DLD1 (cell line): ENCODE measurements around the gene MTMR12.

ENCODE experiments used
- in situ Hi-C: cut with HindIII; loops from 2 replicates; pipeline ENCODE4 v1.10.0; 2017; ENCODE audit warnings: low sequenced_read_pairs

MTMR12 gene, protein sequence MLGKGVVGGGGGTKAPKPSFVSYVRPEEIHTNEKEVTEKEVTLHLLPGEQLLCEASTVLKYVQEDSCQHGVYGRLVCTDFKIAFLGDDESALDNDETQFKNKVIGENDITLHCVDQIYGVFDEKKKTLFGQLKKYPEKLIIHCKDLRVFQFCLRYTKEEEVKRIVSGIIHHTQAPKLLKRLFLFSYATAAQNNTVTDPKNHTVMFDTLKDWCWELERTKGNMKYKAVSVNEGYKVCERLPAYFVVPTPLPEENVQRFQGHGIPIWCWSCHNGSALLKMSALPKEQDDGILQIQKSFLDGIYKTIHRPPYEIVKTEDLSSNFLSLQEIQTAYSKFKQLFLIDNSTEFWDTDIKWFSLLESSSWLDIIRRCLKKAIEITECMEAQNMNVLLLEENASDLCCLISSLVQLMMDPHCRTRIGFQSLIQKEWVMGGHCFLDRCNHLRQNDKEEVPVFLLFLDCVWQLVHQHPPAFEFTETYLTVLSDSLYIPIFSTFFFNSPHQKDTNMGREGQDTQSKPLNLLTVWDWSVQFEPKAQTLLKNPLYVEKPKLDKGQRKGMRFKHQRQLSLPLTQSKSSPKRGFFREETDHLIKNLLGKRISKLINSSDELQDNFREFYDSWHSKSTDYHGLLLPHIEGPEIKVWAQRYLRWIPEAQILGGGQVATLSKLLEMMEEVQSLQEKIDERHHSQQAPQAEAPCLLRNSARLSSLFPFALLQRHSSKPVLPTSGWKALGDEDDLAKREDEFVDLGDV

DNA sequence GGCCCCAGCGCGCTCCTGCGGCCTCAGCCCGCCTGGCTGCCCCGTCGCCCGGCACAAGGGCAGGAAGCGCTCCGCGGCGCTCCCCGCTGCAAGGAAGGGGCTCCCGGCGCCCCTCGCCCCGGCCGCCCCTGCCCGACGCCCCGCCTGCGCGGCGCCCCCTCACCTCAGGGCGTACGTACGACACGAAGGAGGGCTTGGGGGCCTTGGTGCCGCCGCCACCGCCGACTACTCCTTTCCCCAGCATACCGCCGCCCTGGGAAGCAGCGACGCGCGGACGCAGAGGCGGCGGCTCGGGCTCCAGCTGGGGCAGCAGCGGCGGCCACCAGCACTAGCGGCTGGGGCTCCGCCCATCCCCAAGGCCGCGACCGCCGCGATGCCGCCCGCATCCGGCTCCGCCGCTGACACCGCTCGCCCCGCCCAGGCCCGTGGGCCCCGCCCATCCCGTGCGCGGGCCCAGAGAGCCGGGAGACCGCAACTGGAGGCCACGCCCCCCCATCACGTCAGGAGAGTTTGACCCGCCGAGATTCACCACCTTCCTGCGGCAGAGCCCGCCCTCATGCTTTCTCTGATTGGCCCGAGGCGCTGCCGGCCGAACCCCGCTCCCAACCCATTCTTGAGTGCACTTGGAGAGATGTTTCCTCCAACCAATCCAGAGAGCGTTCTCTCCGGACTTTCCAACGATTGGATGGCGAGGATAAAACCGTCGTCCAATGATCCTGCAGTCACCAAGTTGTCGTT is at the start of gene MTMR12:
Gene MTMR12 (minus strand): TSS at position 345 of the 738 bp plus-strand sequence. CDS start 101 bp downstream, at position 244.
- in situ Hi-C loops, result no loop called here

DNA sequence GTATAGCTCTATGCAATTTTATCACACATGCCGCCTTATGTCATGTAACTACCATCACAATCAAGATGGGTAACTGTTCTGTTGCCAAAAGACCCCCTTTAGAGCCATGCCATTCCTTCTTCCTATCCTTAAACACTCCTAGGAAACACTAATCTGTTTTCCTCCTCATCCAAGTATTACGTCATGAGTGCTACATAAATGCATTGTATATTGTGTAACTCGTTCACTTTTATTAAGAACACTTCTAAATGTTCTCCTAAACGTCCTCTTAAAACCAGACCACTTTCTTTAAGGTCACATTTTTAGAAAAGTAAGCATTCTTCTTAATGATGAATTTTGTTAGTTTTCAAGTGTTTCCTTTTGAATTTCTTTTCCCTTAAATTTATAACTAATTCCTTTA is 49.8 kb upstream of the MTMR12 start:
- in situ Hi-C loops, result no loop called here

DNA sequence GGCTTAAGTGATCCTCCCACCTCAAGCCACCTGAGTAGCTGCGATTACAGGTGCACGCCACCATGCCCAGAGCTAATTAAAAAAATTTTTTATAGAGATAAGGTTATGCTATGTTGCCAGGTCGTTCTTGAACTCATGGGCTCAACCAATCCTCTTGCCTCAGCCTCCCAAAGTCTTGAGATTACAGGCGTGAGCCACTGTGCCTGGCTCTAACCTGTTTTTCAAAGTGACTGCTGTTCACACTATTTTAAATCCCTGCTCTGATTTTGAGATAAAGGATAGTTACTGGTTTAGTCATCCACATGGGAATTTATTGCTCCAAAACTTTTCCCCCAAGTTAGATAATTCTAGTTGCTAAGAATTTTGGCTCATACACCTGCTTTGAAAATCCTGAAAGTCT is 48.2 kb upstream of the MTMR12 start:
- in situ Hi-C loops, result no loop called here

DNA sequence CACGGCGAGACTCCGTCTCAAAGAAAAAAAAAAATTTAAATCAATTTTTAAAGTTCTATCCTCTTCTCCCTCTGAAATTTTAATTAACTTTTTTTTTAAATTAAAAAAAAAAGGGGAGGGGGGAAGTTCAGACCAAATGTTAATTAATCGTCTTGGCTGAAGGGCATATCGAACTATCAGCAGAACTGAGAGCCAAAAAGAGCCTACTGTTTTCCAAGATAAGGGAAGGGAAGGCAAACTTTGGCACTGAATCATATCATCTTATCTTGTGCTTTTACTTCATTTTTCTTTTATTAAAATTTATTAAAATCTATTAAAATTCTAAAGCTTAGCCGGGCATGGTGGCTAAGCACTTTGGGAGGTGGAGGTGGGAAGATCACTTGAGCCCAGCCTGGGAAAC is 45.9 kb upstream of the MTMR12 start:
- in situ Hi-C loops, result no loop called here

DNA sequence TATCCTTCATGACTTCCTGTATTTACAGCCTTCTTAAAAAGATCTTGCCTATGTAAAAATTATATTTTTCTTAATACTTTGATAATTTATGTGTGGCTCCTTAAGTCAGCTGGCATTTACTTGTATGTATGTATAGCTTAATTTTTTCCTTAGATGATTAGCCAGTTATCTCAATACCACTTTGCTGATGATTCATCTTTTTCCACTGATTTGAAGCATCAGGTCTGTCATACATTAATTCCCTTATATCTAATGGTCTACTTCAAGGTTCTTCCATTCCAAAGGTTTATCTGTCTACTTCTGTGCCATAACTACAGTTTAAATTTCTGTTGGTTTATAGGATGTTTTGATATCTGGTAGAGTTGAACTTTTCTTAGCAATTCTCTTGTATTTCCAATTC is 44.9 kb upstream of the MTMR12 start:
- in situ Hi-C loops, result no loop called here

DNA sequence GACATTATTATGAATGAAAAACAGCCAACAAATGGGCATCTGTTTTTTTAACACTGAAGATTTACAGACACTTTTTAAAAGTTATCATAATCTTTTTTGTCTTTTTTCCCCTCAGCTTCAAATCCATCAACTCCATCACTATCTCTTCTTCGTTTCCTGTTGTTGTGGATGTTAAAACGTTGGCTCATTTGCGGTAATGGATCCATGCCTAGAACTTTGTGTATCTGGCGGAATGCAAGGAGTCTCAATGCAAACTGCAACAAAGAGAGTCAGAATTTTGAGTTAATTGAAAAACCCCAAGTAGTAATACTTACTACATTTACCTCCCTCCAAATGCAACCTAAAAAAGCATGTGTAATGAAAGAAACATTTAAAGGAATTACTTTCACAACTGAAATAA is 42.9 kb upstream of the MTMR12 start:
- in situ Hi-C loops, result no loop called here

DNA sequence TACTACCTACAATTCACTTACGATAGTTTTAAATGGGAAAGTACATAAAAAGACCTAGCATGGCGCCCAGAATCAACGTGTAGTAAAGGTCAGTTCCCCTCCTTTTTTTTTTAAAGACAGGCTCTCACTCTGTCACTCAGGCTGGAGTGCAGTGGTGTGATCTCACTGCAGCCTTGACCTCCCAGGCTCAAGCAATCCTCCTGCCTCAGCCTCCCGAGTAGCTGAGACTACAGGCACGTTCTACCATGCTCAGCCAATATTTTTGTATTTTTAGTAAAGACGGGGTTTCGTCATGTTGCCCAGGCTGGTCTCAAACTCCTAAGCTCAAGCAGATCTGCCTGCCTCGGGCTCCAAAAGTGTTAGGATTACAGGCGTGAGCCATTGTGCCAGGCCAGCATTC is 40.7 kb upstream of the MTMR12 start:
- in situ Hi-C loops, result no loop called here

DNA sequence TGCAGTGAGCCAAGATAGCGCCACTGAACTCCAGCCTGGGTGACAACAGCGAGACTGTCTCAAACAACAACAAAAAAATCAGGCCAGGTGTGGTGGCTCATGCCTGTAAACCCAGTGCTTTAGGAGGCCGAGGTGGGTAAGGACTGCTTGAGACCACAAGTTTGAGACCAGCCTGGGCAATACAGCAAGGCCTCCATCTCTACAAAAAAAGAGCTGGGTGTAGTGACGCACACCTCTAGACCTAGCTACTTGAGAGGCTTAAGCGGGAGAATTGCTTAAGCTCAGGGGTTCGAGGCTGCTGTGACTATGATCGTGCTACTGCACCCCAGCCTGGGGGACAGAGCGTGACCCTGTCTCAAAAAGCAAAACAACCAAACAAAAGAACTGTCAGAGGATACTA is 39.9 kb upstream of the MTMR12 start:
- in situ Hi-C loops, result no loop called here

DNA sequence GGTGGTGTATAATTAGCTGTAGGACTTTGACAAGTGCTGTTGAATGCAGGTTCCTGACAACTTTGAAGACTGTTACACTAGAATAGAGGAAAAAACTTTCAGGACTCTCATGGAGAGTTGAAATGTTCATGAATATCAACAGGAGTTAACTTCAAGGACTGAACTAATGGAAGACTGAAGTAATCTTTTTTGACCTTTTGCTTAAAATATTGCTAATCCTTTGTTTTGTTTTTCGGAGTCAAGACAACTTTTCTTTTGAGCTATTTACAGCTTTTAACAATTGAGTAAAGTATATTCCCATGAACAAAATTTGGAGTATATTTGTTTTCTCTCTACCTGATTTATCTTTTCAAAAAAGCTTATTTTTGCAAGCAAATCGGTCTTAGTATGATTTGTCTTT is 34.1 kb upstream of the MTMR12 start:
- in situ Hi-C loops, result no loop called here

DNA sequence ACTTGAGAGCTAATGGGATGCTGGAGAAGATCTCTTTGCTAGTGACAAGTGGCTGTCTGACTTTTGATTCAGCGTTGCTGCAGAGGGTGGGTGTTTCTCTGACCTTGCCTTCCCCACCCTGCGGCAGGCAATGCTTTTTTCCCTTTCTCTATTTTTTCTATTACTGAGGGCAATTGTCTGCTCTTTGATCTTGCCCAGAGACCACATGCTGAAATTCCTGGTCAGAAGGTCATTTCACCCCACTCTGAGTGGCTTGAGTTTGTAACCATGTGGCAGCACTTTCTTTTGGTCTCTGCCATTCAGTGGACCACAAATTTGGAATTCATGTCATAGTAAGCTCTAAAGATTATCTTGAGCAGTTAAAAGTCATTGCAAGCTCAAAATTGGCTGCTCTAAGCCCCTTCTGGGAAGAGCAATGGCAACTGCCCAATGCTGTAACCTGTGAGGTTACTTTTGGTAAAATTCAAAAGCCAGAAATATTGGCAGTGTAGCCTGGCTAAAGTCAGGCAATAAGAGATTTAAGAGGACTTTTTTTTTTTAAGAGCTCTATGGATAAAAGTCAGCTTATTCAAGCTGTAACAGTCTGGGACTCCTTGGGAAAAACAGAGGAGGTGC is 30.4 kb upstream of the MTMR12 start:
- in situ Hi-C loops, result no loop called here

DNA sequence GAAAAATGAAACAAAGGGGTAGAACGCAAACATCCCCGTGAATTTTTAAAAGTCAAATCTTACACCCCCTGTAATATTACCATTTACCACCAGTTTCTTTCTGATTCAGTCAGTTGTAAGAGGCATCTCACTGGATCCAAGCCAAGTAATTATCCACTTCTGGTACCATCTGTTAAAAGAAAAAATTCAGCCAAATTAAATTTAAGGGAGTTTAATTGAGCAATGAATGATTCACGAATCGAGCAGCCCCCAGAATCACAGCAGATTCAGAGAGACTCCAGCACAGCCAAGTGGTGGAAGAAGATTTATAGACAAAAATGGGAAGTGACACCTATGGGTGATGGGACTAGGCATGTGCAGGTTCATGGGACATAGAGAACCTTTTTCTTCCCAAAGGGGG is 29.9 kb upstream of the MTMR12 start:
- in situ Hi-C loops, result no loop called here

DNA sequence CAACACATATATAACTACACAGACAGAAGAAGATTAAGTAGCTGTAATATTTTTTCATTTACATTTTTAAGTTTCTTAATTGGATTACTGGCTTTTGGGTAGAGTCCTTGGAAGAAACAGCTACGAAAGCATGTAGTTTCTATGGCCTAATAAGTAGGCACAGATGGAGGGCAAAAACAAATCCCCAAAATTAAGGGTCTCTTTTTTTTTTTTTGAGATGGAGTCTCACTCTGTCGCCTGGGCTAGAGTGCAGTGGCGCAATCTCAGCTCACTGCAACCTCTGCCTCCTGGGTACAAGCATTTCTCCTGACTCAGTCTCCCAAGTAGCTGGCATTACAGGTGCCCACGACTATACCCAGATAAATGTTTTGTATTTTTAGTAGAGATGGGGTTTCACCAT is 27.1 kb upstream of the MTMR12 start:
- in situ Hi-C loops, result no loop called here

DNA sequence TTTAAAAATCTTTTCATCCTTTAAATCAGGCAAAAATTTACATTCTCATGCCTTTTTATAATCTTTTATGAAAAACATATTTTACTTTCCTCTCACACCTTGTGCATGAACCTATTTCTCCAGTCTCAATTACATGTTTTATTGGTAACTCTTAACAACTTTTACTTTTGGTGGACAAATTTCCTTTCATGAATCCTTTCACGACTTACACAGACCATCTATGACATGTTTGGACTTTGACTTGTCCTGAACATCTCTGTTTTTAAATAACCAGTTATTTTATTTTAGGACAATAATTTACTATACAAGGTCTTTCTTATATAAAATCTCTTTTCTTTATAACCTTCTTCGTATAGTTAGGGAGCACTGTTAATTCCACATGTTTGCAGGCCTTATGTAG is 26.5 kb upstream of the MTMR12 start:
- in situ Hi-C loops, result no loop called here

DNA sequence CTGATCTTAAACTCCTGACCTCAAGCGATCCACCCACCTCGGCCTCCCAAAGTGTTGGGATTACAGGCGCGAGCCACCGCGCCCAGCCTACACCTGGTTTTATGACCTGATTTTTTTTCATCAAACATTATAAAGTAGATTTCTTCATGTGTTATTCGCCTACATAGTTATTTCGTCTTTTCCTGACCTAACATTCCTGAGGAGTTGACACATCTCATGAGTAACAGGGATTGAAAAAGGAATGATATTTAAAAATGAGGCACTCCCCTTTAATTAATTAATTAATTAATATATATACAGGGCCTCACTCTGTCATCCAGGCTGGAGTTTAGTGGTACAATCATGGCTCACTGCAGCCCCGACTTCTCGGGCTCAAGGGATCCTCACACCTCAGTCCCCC is 20.2 kb upstream of the MTMR12 start:
- in situ Hi-C loops, result no loop called here

DNA sequence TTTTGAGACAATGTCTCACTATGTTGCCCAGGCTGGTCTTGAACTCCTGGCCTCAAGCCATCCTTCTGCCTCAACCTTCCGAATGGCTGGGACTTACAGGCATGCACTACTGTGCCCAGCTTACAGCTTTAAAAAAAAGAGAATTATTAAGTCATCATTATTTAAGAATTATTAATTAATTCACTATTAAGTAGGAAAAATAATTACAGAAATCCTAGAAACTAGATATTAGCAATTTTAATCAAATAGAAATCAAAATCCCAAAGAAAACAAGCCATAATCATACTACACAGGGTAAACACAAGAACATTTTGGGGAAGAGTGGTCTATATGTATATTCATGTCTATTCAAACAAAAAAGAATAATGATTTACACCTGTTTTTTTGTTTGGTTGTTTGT is 19.6 kb upstream of the MTMR12 start:
- in situ Hi-C loops, result no loop called here

DNA sequence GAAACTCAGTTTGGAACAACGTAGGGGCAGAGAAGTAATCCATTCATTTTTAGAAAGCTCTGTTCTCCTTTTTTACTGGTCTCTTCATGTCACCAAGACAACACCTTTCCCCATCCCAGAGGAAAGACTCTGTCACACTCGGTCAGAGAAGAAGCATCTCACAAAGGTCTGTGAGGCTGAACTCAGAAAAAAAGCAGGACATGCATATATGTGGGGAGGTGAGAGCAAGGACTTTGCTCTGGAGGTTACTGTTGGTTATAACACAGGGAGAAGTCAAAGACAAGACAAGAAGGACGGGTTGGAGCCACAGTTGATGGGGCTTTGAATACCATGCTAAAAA is 19.2 kb upstream of the MTMR12 start:
- in situ Hi-C loops, result no loop called here

DNA sequence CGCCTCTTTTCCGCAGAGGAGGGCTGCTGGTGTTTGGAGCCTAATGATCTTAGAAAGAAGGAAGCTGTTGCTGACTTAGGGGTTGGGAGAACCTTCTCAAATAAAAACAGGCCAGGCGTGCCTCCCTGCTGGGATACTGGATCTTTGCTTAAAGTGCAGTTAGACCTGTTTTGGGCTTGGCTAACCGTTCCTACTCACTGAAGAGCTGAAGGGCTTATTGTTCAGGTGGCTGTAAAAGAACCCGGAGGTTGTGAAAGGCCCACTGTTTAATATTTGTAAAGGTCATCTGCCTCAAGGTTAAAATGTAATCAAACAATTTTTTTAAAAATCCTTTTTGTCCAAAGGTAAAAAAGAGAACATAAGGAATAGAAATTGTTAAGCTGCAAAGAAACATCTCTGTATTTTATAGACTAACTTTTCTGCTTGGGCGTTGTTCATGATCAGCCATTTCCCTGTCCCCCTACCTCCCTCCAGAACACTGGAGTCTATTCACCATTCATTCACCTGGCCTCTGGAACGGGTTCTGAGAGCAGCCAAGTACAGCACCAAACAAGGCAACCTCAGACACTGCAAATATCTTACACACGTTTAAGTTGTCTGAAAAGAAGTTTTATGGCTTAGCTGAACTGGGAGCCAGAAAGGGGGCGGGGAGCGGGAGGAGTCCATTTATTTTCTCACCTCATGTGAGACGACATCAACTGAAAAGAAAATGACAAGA is 18.6 kb upstream of the MTMR12 start:
- in situ Hi-C loops, result no loop called here

DNA sequence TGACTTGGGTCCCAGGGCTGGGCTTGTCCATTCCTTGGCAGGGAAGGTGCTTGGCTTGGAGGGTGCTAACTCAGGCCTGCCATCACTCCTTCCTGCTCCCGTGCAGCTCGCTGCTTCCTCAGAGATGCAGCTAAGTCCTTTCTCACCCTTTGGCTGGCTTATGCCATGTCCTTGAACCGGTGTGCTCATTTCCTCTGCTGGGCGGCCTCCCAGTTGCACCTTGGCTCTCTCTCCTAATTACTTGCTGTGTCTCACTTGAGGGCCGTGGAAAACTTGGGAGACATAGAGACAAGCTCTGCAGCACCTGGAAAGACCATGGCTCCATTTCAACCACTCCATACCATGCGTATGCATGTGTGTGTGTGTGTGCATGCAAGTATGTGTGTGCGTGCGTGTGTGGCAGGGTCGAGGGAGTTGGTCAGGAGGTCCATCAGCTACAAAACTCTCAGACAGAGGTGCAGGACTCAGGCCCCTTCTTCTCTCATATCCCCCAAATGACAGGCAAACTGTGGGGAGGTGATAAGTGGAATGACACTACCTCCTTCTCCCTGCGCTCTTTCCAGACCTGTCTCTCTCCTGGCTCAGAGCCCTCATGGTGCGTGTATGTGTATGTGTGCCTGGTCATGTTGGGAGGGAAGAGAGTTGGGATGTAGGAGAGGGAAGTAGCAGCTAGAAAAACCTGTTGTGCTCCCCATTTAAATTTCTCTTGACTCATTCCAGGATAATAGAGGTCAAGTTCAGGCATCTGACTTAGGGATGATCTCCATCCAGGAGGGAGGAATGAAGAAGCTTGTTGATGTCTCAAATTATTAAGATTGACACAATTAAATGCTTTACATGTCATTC is 17.6 kb upstream of the MTMR12 start:
- in situ Hi-C loops, result no loop called here

DNA sequence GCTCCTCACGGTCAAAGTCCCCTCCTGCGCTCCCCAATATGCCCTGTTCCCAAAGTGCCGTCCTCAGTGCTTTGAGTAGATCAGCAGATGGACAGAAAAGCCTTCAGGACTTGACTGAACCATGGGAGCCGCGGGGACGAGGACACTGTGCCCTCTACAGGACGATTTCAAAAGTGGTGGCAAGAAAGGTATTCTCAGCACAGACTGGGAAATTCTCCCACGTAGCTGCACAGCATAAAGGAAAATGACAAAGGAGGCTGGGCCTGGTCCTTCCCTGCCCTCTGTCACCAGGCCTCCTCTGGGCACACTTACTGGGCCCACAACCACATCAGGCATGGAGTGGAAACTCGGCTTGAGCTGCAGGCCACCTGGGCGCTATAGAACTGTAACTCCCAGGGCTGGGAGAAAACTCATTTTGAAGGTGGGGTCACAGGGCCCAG is 16.7 kb upstream of the MTMR12 start:
- in situ Hi-C loops, result no loop called here
